ENCODE data around the gene EIF4H.

DNA sequence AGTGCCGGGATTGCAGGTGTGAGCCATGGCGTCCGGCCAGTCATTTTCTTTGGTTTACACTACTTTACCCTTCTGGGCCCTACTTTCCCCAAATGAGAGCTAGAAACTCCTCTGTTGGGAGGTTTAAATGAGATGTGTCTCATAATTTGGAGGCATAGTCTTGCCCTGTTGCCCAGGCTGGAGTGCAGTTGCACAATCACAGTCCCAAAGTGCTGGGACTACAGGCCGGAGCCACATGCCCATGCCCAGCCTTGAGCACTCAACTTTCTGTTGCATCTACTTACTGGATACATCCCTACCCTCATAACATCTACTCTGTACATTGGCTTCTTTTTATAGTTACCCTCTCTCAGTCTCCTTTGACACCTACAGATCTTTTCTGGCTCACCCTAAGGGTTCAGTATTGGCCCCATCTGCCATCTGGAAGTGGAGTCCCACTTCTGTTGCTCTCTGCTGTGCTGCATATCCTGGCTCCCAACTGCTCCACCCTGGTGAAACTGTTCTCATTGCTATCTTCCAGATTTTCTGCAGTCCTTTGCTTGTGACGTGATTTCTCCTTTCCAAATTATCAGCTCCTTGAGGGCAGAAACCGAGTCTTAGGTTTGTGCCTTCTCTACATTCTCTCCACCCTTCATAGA, 8.4 kb downstream of the EIF4H start:
- no peak for TF ChIP-seq POLR2A (IDR thresholded peaks at IDR 0.05)
- TF ChIP-seq, protein P1, sequence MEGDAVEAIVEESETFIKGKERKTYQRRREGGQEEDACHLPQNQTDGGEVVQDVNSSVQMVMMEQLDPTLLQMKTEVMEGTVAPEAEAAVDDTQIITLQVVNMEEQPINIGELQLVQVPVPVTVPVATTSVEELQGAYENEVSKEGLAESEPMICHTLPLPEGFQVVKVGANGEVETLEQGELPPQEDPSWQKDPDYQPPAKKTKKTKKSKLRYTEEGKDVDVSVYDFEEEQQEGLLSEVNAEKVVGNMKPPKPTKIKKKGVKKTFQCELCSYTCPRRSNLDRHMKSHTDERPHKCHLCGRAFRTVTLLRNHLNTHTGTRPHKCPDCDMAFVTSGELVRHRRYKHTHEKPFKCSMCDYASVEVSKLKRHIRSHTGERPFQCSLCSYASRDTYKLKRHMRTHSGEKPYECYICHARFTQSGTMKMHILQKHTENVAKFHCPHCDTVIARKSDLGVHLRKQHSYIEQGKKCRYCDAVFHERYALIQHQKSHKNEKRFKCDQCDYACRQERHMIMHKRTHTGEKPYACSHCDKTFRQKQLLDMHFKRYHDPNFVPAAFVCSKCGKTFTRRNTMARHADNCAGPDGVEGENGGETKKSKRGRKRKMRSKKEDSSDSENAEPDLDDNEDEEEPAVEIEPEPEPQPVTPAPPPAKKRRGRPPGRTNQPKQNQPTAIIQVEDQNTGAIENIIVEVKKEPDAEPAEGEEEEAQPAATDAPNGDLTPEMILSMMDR (IDR thresholded peaks at IDR 0.05): no peak
